Measurements from ENCODE around the gene DUSP22.

The DUSP22 gene

DNA sequence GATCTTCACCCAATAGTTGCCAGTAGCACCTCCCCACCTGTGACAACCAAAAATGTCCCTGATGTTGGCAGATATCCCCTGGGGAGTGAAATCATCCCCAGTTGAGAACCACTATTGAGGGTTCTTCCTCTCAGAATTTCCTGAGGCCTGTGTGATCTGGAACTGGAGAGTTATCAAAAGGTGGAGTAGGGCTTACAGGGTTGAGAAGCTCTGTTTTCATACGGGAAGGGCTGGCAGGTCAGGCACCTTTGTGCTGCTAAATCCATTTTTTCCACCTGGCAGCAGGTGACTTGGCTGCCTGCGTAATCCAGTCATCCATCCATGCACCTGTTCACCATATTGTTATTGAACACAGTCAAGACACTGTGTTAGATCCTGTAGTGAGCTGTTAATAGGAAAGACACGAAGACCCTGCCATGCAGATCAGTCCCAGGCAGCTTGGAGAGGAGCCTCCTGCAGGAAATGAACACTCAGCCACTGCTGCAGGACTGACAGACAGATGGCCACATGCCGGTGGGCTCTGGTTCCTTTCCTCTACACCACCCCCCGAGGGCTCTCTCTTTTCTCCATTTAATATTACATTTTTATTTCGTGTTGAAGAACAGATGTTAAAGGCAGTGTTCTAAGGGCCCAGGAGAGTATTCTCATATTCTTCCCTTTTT is 5.4 kb downstream of the DUSP22 start:
- DNase-seq = no peak

- no peak for DNase-seq
These were observed 6.2 kb downstream of the DUSP22 start for GRCh38 chr6:298233-299103.

DNA sequence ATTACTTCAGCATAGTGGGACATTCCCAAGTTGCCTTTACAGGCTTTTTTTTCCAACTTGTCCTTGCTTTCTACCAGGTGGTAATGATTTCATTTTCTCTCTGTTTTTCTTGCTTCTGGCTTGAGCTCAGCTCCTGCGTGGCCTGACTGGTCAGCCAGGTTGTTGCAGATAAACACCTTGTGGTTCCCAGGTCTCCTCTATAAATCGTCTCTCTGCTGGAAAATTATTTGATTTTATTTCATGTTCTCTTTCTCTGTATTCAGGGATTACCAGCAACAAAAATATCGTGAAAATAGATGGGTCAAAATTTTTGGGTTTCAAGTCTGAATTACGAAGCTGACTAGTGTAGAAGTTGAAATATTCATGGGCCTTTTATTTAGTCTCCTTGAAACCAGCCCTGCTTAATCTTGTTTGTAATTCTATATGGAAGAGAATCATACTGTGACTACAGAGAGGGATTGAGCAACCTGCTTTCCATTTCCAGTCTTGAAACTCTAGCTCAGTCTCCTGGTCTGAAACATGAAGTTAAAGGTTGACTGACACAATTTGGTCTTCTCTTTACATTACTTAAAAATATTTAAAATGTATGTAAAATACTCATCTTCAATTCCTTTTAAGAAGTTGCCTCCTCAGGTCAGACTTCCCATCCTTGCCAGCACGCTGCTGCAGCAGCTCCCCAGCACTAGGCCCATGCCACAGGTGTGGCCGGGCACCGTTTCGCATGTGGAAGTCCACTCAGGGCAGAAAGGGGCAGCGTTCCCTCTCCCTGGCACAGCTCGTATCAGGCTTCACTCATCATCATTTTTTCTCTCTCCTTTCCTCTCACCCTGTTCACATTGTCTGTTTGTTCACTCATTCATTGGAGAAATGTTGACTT is 7.1 kb downstream of the DUSP22 start:
- no peak for DNase-seq

DNA sequence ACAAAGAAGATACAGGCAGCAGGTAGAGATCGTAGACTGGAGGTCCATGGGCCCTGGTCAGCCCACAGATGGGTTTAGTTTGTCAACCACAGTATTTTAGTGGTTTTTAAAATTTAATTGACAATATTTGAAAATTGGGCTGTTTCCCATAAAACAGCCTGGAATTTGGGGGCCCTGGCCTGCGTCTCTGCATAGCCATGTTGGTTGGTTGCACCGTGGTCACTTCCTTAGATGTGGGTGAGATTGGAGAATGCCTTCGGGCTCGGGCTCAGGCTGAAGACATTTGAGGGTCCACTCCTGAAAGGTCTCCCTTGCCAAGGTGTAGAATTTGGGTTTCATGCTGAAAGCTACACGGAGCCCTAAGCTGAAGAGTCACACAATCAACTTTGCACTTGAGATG is 7.7 kb downstream of the DUSP22 start:
- no peak for DNase-seq

DNA sequence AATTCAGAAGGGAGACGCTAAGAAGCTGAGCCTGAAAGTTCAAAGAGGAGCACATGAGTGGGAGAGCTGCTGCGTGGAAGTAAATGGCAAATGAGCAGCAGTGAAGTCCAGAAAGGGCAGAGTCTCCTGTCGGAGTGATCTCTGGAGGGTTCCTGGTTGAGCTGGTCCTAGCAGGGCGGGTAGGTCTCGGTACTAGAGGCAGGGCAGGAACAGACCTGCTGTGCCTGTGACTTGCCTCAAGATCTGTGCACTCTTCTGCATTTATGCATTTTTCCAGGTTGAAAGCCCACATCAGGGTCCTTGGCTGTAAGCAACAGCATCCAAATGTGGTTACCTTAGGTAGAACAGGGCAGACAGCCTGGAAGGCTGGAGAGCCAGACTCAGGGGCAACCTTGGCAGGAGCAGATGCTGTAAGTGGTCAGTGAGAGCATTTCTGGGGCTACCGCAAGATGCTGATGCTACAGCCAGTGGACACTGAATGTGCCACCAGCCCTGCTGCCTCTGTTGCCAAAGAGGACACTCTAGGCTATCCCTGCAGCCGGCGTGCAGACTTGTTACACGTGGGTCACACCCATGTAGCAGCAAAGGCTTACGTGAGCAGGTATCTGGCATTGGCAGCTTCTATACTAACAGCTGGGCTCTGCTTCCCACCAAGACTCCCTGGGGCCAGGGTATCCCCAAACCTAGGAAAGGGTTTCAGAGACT is 8.4 kb downstream of the DUSP22 start:
- DNase-seq = no peak

DNA sequence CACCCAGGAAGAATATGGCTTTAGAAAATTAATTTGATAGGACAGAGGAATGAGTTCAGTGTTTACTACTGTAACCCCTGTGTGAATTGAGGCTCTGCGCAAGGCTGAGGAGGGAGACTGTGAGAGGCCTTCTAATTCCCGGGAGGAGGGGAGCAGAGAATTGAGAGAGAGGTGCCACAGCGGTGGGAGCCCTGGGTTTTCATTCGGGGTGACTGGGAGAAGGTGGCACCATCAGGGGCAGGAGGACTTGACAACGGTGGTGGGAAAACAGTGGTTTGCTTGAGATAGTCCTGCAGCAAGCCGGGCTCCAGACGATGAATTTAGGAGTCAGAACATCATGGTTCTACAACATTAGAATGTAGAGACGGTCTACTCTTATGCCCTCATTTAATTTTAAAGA is 9.2 kb downstream of the DUSP22 start:
- no peak for DNase-seq

DNA sequence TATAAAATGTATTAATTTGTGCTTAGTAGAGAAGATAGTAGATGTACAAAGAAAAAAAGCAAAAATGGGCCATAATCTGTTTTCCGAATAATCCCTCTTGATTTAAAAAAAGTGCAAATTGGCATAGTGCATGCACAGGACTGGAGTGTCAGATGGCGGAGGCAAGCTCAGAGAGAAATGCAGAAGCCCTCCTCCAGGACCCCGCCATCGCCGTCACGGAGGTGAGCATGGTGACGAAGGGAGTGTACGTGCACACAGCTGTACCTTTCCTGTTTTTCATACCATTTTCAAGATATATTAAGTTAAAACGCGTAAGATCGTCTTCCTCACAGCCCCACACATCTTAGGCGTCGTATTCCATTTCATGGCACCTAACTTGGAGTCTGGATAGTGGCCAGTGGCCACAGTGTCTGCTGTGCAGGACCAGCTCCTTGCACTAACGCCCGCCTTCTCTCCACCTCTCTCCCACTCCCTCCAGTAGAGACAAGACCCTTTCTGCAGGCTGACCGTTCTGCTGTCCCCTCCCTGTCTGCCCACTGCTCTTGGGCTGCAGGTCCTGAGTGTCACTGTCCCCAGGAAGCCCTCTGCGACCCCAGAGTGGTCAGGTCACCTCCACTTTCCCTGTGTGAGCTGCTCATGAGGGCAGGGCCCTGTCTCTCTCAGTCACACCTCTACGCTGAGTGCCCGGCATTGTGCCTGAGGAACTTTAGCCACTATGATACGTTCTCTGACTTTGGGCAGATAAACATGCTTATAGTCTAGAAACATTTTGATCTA is 9.8 kb downstream of the DUSP22 start:
- no peak for DNase-seq

GRCh38 chr6:302760-303159 is 10.5 kb downstream of the DUSP22 start:
- DNase-seq = no peak

GRCh38 chr6:303263-303662 is 11.0 kb downstream of the DUSP22 start:
- DNase-seq = no peak

GRCh38 chr6:303948-304558 is 11.8 kb downstream of the DUSP22 start:
- no peak for DNase-seq

DNA sequence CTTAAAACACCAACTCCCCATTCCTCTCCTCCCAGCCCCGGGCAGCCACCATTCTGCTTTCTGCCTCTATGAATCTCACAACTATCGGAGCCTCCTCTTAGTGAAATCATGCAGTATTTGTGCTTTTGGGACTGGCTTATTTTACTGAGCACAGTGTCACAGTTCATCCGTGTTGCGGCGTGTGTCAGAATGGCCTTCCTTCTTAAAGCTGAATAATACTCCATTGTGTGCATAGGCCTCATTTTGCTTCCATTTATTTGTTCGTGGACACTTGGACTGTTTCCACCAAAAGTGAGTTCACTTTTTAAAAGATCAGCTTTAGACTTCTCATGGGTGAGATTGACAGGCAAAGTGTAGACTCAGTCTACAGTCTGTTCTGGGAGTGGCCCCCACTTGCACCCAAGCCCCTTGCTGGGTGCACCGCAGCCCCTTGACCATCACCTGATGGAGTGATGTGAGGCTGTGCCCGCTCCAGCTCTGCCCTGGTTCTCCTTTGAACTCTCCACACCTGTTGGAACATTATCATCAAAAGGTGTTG is 12.6 kb downstream of the DUSP22 start:
- DNase-seq = no peak

DNA sequence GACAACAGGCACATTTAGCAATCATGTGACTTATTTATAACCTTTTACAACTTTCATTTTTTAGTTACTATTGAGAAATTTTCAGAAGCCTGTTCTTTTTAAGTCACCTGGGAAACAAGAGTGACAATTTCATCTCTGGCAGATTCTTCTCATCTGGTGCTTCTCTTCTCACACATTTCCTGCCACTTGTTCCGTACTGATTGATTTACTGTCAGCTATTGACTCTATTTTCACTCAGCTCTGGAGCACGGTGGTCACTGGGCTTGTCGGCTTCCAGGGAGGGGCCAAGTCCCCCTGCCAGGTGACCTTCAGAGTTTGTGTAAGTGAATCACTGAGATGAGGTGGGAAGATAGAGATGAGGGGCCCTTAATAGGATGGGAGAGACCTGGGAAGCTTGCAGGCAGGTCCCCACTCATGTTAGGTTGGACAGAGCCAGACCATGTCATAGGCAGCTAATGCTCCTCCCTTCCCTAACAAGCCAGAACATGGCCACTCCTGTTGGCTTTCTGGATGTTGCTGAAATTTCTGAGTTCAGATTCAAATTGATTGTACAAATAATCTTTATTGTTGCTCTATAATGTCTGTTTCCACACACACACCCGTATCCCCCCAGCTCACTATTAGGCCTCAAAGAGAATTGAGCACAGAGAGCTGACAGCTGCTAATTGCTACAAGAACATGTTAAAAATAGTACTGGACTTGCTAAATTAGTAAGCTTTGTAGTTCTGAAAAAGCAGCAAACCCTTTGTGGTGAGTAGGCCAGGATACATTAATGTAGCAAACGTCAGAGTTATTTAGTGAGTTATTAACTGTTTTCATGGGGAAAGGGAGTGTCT is 13.3 kb downstream of the DUSP22 start:
- no peak for DNase-seq

GRCh38 chr6:306641-307061 is 14.4 kb downstream of the DUSP22 start:
- DNase-seq = no peak

DNA sequence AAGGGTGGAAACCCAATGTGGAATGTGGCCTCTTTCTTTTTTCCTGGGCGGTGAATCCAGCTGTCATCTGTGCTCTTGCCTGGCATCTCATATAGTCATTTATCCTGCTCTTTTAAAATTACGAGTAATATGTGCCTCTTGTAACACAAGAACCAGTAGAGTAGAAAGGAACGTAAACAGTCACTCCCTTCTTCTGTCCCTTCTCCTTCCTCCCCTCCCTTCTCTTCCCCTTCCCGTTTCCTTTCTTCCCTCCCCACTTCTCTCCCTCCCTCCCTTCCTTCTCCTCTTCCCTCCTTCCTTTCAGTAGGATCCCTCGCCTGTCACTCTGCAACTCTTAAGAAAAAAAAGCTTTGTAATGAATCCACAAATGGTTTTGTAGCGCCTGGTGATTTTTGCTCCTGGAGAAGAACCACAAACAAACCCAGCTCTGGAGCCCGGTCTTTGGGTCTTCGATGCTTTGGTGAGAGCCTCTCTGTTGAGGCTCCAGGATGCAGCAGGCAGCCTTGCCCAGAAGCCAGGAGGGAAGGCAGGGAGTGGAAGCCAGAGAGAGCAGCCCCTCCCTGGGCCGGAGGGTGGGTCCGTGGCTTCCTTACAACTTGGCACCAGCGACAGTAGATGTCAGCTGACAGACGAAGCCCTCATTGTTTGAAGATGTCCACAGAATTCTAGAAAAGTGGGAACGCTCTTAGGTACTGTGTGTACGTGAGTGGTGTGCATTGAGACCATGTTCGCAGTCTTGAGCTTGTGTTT is 15.0 kb downstream of the DUSP22 start:
- no peak for DNase-seq

DNA sequence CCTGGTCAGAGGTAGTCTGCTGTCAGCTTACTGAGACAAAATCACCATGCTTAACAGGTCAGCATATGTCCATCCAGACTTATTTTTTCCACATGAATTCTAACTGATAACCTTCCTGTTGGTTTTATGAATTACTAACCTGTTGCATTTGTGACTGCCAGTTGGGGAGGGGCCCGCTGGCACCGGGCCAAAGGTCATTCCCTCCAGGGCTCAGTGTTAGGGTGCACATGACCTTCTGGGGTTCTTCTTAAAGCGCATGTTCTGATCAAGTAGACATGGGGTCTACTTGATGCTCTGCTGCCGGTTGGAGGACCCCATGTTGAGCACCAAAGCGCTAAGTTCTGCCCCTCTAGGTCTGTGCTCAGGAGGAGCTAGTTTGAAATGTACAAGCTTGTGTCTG is 15.6 kb downstream of the DUSP22 start:
- no peak for DNase-seq

- no peak for DNase-seq
These were observed 16.0 kb downstream of the DUSP22 start for GRCh38 chr6:308307-308706.

- no peak for DNase-seq
These were observed 16.5 kb downstream of the DUSP22 start for GRCh38 chr6:308768-309167.

DNA sequence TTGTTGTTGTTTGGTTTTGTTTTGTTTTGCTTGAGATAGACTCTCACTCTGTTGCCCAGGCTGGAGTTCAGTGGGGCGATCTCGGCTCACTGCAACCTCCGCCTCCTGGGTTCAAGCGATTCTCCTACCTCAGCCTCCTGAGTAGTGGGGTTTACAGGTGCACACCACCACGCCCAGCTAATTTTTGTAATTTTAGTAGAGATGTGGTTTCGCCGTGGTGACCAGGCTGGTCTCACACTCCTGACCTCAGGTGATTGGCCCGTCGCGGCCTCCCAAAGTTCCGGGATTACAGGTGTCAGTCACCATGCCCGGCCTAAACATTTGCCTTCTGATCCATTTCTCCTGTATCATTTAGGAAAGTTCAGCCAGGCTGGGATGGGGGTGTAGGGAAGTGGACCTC is 17.7 kb downstream of the DUSP22 start:
- no peak for DNase-seq

DNA sequence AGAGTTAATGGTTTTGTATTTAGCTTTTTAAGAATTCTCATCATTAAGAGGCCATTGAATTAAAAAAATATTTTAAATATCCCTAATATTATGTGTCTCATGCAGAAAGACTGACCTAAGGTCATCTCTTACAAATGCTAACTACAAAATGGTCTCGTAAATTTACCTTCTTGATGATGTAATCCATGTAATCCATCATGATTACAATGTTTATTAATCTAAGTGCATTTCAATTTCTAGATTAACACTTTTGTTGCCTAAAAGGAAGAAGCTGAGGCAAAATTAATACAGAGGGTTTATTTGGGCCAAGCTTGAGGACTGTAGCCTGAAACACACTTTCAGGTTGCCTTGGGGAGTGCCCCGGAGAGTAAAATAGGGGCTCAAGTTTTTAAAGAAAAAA is 18.4 kb downstream of the DUSP22 start:
- no peak for DNase-seq
